Measurements from ENCODE around the gene REEP3. TPM values are rescaled to one million over a fixed set of nuclear protein-coding genes. Genes with fewer than 3 reads are reported as not detected.

REEP3 gene
- total RNA-seq, 1 donor from 2014 or later = 36.7 TPM

DNA sequence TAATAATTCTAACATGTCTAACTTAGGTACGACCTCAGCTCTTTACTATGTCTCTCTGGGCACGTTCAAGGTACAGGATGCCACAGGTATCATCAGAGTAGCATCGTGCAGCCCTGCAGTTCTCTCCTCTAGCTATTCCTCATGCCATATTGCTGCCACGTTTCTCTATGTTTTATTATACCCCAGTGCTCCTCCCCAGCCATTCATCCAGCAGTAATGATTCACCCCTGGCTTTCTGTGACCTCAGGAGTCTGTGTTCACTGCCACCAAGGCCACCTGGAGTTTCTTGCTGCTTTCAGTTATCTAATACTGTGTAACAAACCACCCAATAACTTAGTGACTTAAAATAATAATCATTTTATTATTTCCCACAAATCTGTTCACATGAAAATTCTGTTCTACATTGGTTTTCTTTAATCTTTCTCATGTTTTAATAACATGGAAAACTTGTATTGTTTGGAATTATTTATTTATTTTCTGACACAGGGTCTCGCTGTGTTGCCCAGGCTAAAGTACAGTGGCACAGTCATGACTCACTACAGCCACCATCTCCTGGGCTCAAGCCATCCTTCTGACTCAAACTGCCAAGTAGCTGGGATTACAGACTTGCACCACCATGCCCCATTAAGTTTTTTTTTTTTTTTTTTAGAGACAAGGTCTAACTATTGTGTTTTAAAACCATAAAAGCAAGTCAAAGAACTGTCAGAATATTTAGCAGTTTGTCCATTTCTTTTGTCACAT is 21.8 kb downstream of the REEP3 start:
- TF ChIP-seq, protein P1, sequence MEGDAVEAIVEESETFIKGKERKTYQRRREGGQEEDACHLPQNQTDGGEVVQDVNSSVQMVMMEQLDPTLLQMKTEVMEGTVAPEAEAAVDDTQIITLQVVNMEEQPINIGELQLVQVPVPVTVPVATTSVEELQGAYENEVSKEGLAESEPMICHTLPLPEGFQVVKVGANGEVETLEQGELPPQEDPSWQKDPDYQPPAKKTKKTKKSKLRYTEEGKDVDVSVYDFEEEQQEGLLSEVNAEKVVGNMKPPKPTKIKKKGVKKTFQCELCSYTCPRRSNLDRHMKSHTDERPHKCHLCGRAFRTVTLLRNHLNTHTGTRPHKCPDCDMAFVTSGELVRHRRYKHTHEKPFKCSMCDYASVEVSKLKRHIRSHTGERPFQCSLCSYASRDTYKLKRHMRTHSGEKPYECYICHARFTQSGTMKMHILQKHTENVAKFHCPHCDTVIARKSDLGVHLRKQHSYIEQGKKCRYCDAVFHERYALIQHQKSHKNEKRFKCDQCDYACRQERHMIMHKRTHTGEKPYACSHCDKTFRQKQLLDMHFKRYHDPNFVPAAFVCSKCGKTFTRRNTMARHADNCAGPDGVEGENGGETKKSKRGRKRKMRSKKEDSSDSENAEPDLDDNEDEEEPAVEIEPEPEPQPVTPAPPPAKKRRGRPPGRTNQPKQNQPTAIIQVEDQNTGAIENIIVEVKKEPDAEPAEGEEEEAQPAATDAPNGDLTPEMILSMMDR (conservative IDR thresholded peaks at IDR 0.05) = no peak
- Mint-ChIP-seq H3K4me1 (peaks cover 11% of the 10 kb centered on the region), H3K27me3 (ENCODE audit: low read depth) (no peaks in the 10 kb centered on the region), H3K27ac (ENCODE audit: unreplicated experiment) (no peak overlapping the region), H3K9me3 (no peaks in the 10 kb centered on the region), H3K4me3 (no peak overlapping the region), H3K36me3 (ENCODE audit: low read depth) (peaks cover 7% of the 10 kb centered on the region)
- DNase-seq (ENCODE audit: low read depth, low spot score) = no peak

DNA sequence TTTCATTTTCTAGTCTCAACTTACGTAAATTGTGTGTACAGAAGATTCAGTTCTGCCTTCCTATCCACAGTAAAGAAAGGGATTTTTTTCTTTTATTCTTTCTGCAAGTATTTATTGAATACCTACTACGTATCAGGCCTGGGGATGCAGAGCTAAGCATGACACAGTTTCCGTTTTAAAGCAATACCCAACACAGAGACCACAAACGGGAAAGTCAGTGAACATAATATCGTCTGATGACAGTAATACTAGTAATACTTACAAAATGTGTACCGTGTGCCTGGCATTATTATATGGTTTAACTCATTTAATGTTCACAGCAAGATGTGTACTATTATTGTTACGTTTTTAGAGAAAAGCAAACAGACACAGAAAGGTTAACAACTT is 22.4 kb downstream of the REEP3 start:
- no peak for DNase-seq (ENCODE audit: low read depth, low spot score)
- no peak overlapping the region for H3K27ac Mint-ChIP-seq (ENCODE audit: unreplicated experiment)
- H3K27me3 Mint-ChIP-seq (ENCODE audit: low read depth) = no peaks in the 10 kb centered on the region

DNA sequence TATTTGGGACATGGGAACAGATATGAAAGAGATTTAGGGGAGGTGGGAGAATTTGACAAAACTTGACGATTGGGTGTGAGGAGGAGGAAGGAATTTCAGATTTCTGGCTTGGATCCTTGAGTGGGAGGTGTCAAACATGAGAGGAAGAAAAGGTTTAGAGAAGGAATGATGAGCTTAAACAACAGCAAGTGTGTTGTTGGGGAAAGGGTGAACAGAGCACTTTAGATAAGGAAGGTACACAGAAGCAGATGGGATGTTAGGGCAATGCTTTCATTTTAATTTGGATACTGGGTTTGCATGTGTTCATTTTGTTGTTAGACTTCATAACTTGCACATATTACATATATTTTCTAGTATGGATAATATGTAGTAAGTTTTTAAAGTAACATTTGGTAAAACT is 23.2 kb downstream of the REEP3 start:
- Mint-ChIP-seq H3K36me3 (ENCODE audit: low read depth) (peaks cover 7% of the 10 kb centered on the region), H3K4me1 (peaks cover 13% of the 10 kb centered on the region), H3K27me3 (ENCODE audit: low read depth) (no peaks in the 10 kb centered on the region), H3K4me3 (no peak overlapping the region), H3K27ac (ENCODE audit: unreplicated experiment) (no peak overlapping the region), H3K9me3 (no peaks in the 10 kb centered on the region)
- no peak for DNase-seq (ENCODE audit: low read depth, low spot score)
- TF ChIP-seq, protein P1 (conservative IDR thresholded peaks at IDR 0.05) = no peak

More for the DNA sequence above, 22.4 kb downstream of the REEP3 start:
- peaks cover 7% of the 10 kb centered on the region for H3K36me3 Mint-ChIP-seq (ENCODE audit: low read depth)
- TF ChIP-seq, protein P1 (conservative IDR thresholded peaks at IDR 0.05) = no peak
- no peak overlapping the region for H3K4me3 Mint-ChIP-seq
- no peaks in the 10 kb centered on the region for H3K9me3 Mint-ChIP-seq
- peaks cover 13% of the 10 kb centered on the region for H3K4me1 Mint-ChIP-seq

- no peaks in the 10 kb centered on the region for H3K27me3 Mint-ChIP-seq (ENCODE audit: low read depth)
- peaks cover 13% of the 10 kb centered on the region for H3K4me1 Mint-ChIP-seq
- TF ChIP-seq, protein P1 (conservative IDR thresholded peaks at IDR 0.05) = no peak
- H3K36me3 Mint-ChIP-seq (ENCODE audit: low read depth) = peaks cover 10% of the 10 kb centered on the region
- no peak for DNase-seq (ENCODE audit: low read depth, low spot score)
- H3K27ac Mint-ChIP-seq (ENCODE audit: unreplicated experiment) = no peak overlapping the region
- no peak overlapping the region for H3K4me3 Mint-ChIP-seq
- H3K9me3 Mint-ChIP-seq = no peaks in the 10 kb centered on the region
Observed at GRCh38 chr10:63547628-63548360, 26.6 kb downstream of the REEP3 start.

DNA sequence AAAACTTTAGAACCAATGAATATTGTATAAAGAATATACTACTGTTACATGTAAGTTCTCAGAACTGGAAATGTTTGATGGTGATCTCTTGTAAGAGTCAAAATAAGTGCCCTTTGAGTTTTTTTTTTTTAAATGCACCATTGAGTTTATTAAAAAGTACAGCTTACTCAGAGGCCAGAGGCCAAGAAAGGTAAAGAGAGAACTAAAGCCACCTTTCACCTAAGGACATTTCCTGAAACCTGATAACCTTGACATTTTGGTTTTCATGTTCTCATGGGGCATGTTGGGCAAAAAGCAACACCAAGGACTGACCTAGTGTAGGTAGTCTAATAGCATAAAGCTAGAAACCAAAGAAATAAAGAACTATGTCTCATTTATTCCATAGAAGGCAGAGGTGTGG is 27.7 kb downstream of the REEP3 start:
- Mint-ChIP-seq H3K4me1 (peaks cover 21% of the 10 kb centered on the region), H3K4me3 (no peak overlapping the region), H3K9me3 (peaks cover 6% of the 10 kb centered on the region), H3K27ac (ENCODE audit: unreplicated experiment) (no peak overlapping the region), H3K36me3 (ENCODE audit: low read depth) (peaks cover 18% of the 10 kb centered on the region), H3K27me3 (ENCODE audit: low read depth) (no peaks in the 10 kb centered on the region)
- DNase-seq (ENCODE audit: low read depth, low spot score) = no peak
- TF ChIP-seq, protein P1 (conservative IDR thresholded peaks at IDR 0.05) = no peak

Data from neural crest cell (in vitro differentiated cells).